ENCODE results near the gene PLCB1. TPM values are rescaled to one million over a fixed set of nuclear protein-coding genes. Genes with fewer than 3 reads are reported as not detected.

The PLCB1 gene
- total and polyA plus RNA-seq, 2 experiments from 2014 or later = 6.7 to 20.5 TPM

DNA sequence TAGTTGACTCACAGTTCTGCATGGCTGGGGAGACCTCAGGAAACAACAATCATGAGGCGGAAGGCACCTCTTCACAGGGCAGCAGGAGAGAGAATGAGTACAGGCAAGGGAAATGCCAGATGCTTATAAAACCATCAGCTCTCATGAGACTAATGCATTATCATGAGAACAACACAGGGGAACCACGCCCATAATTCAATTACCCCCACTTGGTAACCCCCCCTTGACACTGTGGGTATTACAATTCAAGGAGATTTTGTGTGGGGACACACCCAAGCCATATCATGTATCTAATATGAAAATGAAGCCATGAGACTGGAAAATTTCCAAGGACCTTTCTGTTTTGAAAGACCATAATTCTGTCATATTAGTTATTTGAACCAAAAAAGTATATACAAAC, 594.4 kb downstream of the PLCB1 start:
- DNase-seq (ENCODE audit: low spot score) = no peak
- Histone ChIP-seq H3K36me3 (replicated peaks; ENCODE audit: insufficient read depth, low read depth) (no peaks in the 10 kb centered on the region), H3K27me3 (no peaks in the 10 kb centered on the region), H3K9me2 (replicated peaks; ENCODE audit: insufficient read depth) (no peaks in the 10 kb centered on the region), H3K4me3 (no peak overlapping the region), H3K27ac (no peak overlapping the region), H3K4me2 (no peak overlapping the region), H3K79me2 (no peaks in the 10 kb centered on the region), H3K9me3 (ENCODE audit: low read depth) (no peaks in the 10 kb centered on the region), H2AFZ (no peak overlapping the region), H3K4me1 (ENCODE audit: insufficient read depth) (no peaks in the 10 kb centered on the region), H4K20me1 (ENCODE audit: insufficient read depth, poor library complexity, severe bottlenecking) (no peaks in the 10 kb centered on the region)
- 90% methylated on average over 2 of the region's 2 CpGs for WGBS (ENCODE audit: low lambda C conversion rate, missing lambda C conversion rate)
- TF ChIP-seq, protein P1, sequence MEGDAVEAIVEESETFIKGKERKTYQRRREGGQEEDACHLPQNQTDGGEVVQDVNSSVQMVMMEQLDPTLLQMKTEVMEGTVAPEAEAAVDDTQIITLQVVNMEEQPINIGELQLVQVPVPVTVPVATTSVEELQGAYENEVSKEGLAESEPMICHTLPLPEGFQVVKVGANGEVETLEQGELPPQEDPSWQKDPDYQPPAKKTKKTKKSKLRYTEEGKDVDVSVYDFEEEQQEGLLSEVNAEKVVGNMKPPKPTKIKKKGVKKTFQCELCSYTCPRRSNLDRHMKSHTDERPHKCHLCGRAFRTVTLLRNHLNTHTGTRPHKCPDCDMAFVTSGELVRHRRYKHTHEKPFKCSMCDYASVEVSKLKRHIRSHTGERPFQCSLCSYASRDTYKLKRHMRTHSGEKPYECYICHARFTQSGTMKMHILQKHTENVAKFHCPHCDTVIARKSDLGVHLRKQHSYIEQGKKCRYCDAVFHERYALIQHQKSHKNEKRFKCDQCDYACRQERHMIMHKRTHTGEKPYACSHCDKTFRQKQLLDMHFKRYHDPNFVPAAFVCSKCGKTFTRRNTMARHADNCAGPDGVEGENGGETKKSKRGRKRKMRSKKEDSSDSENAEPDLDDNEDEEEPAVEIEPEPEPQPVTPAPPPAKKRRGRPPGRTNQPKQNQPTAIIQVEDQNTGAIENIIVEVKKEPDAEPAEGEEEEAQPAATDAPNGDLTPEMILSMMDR (IDR thresholded peaks at IDR 0.05; ENCODE audit: poor library complexity) = no peak
- TF ChIP-seq EZH2phosphoT487 (IDR thresholded peaks at IDR 0.05; ENCODE audit: low read depth, severe bottlenecking, unreplicated experiment) = no peak
- no peak for TF ChIP-seq EZH2 (IDR thresholded peaks at IDR 0.05; ENCODE audit: borderline replicate concordance)

DNA sequence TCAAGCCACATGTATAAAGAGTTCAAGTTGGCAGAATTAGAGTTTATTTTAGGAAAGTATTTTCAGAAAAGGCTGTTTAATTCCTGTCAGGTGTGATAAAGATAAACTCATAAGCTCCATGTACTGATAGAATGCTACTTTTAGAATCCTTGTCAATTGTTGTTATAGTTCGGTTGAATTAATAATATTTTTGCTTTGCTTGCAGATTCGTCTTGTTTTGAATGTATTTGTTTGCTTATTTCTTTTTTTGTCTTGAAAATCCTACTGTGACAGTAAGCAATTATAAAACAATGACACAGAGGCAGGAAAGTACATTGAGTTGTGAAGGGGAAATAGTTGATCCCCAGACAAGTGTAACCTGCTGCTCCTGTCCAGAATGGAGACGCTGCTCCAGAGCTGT, 602.9 kb downstream of the PLCB1 start:
- Histone ChIP-seq H3K4me3 (no peak overlapping the region), H3K27ac (no peak overlapping the region), H2AFZ (no peak overlapping the region), H3K4me2 (no peak overlapping the region), H3K36me3 (replicated peaks; ENCODE audit: insufficient read depth, low read depth) (no peaks in the 10 kb centered on the region), H3K4me1 (ENCODE audit: insufficient read depth) (no peaks in the 10 kb centered on the region), H3K27me3 (no peaks in the 10 kb centered on the region), H3K9me2 (replicated peaks; ENCODE audit: insufficient read depth) (no peaks in the 10 kb centered on the region), H3K79me2 (no peaks in the 10 kb centered on the region), H4K20me1 (ENCODE audit: insufficient read depth, poor library complexity, severe bottlenecking) (no peaks in the 10 kb centered on the region), H3K9me3 (ENCODE audit: low read depth) (no peaks in the 10 kb centered on the region)
- TF ChIP-seq, protein P1 (IDR thresholded peaks at IDR 0.05; ENCODE audit: poor library complexity) = no peak
- TF ChIP-seq EZH2phosphoT487 (IDR thresholded peaks at IDR 0.05; ENCODE audit: low read depth, severe bottlenecking, unreplicated experiment) = no peak
- no peak for TF ChIP-seq EZH2 (IDR thresholded peaks at IDR 0.05; ENCODE audit: borderline replicate concordance)
- no peak for DNase-seq (ENCODE audit: low spot score)
- 92% methylated on average over 3 of the region's 3 CpGs for WGBS (ENCODE audit: low lambda C conversion rate, missing lambda C conversion rate)

DNA sequence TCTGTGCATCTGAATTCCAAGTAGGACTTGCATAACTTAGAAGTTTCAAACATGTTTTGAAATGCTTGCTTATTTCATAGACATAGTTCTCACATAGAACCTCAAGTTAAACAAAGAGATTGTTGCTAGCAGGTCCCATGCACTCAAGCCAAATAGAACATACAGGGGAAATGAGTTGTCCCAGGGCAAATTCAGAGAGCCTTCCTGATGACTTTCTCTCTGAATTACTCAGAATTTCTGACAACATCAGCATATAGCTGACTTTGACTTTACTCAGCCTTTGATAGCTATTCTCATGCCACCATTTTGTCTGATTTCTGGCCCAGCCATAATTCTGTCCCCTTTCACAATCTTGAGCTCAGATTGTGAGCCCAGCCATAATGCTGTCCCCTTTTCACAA, 603.6 kb downstream of the PLCB1 start:
- H3K4me2 ChIP-seq = no peak overlapping the region
- H3K4me1 ChIP-seq (ENCODE audit: insufficient read depth) = no peaks in the 10 kb centered on the region
- no peaks in the 10 kb centered on the region for H3K79me2 ChIP-seq
- no peaks in the 10 kb centered on the region for H3K9me3 ChIP-seq (ENCODE audit: low read depth)
- H2AFZ ChIP-seq = no peak overlapping the region
- no peak overlapping the region for H3K4me3 ChIP-seq
- H3K27me3 ChIP-seq = no peaks in the 10 kb centered on the region
- TF ChIP-seq EZH2 (IDR thresholded peaks at IDR 0.05; ENCODE audit: borderline replicate concordance) (no peak), EZH2phosphoT487 (IDR thresholded peaks at IDR 0.05; ENCODE audit: low read depth, severe bottlenecking, unreplicated experiment) (no peak)
- TF ChIP-seq, protein P1 (IDR thresholded peaks at IDR 0.05; ENCODE audit: poor library complexity) = no peak
- no peaks in the 10 kb centered on the region for H4K20me1 ChIP-seq (ENCODE audit: insufficient read depth, poor library complexity, severe bottlenecking)
- H3K36me3 ChIP-seq (replicated peaks; ENCODE audit: insufficient read depth, low read depth) = no peaks in the 10 kb centered on the region
- DNase-seq (ENCODE audit: low spot score) = no peak
- H3K9me2 ChIP-seq (replicated peaks; ENCODE audit: insufficient read depth) = no peaks in the 10 kb centered on the region
- H3K27ac ChIP-seq = no peak overlapping the region

DNA sequence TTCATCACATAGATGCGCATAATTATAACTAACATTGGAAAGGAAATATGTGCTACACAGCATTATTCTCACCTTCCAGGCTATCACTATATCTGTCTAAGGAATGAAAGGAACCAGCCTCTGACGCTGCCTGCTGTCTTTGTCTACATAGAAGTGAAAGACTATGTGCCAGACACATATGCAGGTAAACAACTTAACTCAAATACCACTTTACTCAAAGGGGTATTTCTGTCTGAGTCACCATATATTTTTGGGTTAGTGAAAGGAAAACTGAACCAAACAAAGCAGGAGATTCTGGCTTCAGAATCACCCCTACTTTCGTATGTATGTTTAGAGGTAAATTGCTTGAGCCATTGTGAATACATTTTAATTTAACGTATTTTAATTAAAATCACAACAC, 608.2 kb downstream of the PLCB1 start:
- Histone ChIP-seq H3K4me2 (no peak overlapping the region), H3K27me3 (no peaks in the 10 kb centered on the region), H4K20me1 (ENCODE audit: insufficient read depth, poor library complexity, severe bottlenecking) (no peaks in the 10 kb centered on the region), H3K36me3 (replicated peaks; ENCODE audit: insufficient read depth, low read depth) (no peaks in the 10 kb centered on the region), H3K9me3 (ENCODE audit: low read depth) (no peaks in the 10 kb centered on the region), H3K4me3 (no peak overlapping the region), H3K27ac (no peak overlapping the region), H3K9me2 (replicated peaks; ENCODE audit: insufficient read depth) (no peaks in the 10 kb centered on the region), H2AFZ (no peak overlapping the region), H3K4me1 (ENCODE audit: insufficient read depth) (no peaks in the 10 kb centered on the region), H3K79me2 (no peaks in the 10 kb centered on the region)
- 92% methylated on average over 4 of the region's 4 CpGs for WGBS (ENCODE audit: low lambda C conversion rate, missing lambda C conversion rate)
- no peak for TF ChIP-seq EZH2 (IDR thresholded peaks at IDR 0.05; ENCODE audit: borderline replicate concordance)
- no peak for TF ChIP-seq EZH2phosphoT487 (IDR thresholded peaks at IDR 0.05; ENCODE audit: low read depth, severe bottlenecking, unreplicated experiment)
- TF ChIP-seq, protein P1 (IDR thresholded peaks at IDR 0.05; ENCODE audit: poor library complexity) = no peak
- no peak for DNase-seq (ENCODE audit: low spot score)

Measured in hepatocyte (in vitro differentiated cells).